SH-SY5Y (cell line): ENCODE results near the gene PNO1.

Experiments
- GATA2 ChIP-seq: IDR thresholded peaks from 2 replicates; pipeline ENCODE4 v1.6.1; 2011; ENCODE audit warnings: mild to moderate bottlenecking, low read depth, low read length
- GATA3 ChIP-seq: IDR thresholded peaks from 2 replicates; pipeline ENCODE4 v1.6.1; 2011; ENCODE audit warnings: low read depth, mild to moderate bottlenecking, low read length, moderate library complexity

PNO1 gene

DNA sequence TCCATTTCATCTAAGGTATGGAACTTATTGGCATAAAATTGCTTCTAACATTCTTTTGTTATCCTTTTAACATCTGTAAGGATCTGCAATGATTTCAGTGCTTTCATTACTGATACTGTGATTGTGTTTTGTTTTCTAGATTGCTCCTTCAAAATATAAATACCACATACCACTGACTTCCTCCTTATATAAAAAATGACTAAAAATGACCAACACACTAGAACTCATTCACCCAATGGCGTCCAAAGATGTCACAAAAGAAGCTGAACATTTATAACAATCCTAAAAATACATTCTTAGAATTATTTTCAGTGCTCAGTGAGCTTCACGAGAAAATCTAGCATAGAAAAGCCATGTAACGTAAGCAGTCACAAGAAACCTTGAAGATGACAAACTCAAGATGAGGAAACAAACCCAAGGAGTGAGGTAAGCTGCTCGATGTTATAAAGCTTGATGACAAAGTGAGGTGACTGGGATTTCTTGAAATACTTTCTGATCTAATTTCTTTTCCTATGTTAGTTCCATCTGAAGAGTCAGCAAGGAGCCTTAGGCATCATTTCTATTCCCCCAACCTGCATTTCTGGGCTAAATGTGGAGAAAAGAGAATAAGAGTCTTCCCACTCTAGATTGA is 42.6 kb downstream of the PNO1 start:
- TF ChIP-seq GATA3 = no peak
- TF ChIP-seq GATA2 = no peak

DNA sequence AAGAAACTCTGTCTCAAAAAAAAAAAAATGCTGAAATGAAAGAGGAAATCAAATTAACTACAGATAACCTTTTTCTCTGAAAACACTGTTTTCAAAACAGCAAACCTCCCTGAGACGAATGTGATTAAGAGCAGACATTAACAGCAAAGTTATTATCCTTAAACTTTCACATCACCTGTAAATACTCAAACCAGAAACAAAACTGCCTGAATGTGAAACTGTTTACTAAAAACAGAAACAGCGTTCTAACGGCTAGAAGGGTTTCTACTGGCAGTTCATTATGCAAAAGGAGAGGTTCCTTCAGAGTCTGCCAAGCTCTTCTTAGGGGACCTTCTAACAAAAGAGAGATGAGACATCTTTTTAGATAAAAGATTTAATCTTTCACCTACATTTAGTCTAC is 45.9 kb downstream of the PNO1 start:
- TF ChIP-seq GATA3 (no peak), GATA2 (no peak)

DNA sequence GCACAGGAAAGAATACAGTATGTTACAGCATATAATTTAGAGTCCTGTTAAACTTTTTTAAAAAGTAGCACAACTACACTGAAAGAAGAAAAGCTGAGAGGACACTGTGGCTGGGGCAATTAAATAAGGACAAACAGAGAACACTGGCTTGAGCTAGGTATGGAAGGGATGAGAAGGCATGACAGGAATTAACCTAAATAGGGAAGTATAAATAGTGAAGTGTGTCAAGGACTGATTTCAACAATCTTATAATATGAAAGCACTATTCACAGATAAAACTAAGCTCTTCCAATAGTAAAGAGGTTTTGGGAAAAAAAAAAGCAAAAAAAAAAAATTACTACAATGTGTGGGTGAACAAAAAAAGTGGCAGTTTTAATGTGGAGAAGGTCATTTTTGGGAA is 49.1 kb downstream of the PNO1 start:
- TF ChIP-seq GATA3 = no peak

DNA sequence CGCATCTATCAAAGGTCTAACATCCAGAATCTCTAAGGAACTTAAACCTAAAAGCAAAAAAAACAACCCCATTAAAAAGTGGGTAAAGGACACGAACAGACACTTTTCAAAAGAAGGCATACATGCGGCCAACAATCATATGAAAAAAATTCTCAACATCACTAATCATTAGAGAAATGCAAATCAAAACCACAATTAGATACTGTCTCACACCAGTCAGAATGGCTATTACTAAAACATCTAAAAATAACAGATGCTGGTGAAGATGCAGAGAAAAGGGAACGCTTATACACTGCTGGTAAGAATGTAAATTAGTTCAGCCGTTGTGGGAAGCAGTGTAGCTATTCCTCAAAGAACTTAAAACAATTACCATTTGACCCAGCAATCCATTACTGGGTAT is 56.7 kb downstream of the PNO1 start:
- no peak for TF ChIP-seq GATA3
- no peak for TF ChIP-seq GATA2

GRCh38 chr2:68216454-68217310 is 59.0 kb downstream of the PNO1 start:
- TF ChIP-seq GATA3 (no peak), GATA2 (no peak)

- no peak for TF ChIP-seq GATA2
- TF ChIP-seq GATA3 = no peak
Measured at GRCh38 chr2:68217729-68218128, 60.0 kb downstream of the PNO1 start.

GRCh38 chr2:68218343-68218901 is 60.7 kb downstream of the PNO1 start:
- no peak for TF ChIP-seq GATA3
- TF ChIP-seq GATA2 = no peak

- TF ChIP-seq GATA3 (peak; percentile 87), GATA2 (peak; percentile 93)
Measured at GRCh38 chr2:68222287-68222686, 64.6 kb downstream of the PNO1 start.

DNA sequence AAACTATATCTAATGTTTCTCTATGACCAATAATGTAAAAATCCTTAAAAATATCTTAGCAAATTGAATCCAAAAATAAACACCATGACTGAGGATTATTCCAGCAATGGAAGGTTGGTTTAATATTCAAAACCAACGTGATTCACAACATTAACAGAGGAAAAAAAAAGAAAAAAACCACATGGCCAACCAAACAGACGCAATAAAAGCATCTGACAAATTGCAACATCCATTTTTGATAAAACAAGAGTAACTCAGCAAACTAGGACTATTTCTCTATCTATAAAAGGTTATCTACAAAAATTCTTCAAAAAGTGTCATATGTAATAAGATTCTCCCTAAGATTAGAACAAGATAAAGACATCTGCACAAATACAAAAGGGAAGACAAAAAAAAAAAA is 65.7 kb downstream of the PNO1 start:
- TF ChIP-seq GATA2 (no peak), GATA3 (0 out of 2 replicates have a peak, but pooled peaks have one; percentile 33)

GRCh38 chr2:68225119-68225632 is 67.5 kb downstream of the PNO1 start:
- TF ChIP-seq GATA3 (no peak), GATA2 (no peak)
